Fibroblast of pulmonary artery (primary cell): ENCODE measurements around the gene TSHZ1.

Experiments
- DNase-seq: peaks from one replicate; pipeline ENCODE4 v3.0.0-alpha.2; 2010; ENCODE audit warnings: low read depth
- H3K4me3 ChIP-seq: replicated peaks from 2 replicates; pipeline ENCODE4 v1.5.1; 2011; ENCODE audit warnings: low read depth, mild to moderate bottlenecking, control low read depth, low read length, moderate library complexity
- TF ChIP-seq, protein P1 (sequence below): IDR thresholded peaks from 2 replicates; pipeline ENCODE4 v1.5.1; 2011; ENCODE audit warnings: mild to moderate bottlenecking, control low read depth, low read length, inconsistent platforms; ENCODE audit errors: missing control alignments

TSHZ1 gene

DNA sequence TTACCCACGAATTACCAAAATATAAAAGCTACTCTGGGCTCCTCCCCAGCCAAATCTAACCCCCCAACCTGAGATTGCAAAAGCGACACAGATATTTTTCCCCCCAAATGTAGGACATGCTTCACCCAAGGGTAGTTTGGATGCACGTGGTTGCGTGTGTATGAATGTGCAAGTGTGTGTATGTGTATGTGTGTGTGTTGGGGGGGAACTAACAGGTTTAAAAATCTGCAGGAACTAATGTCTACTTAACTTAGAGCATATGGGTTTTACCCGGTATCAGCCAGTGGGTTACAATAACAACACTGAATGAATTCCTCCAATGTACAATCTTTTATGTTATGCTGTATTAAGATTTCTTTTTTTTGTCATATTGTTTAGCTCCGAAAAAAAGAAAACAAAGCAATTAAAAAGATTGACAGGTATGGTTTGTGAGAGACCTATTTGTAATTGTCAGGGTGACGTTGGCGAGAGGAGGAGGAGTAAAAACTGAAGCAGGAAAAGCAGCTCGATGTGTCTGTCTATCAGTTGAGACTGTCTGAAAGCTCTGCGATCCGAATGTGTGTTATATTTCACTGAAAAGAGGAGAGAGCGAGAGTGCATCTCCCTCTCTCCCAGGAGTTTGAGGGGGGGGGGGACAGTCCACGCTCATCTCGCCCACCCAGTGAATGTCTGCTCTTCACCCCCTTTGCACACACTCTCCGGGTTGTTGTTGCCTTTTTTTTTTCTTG, at the start of gene TSHZ1:
TSHZ1 (plus strand) TSS at position 524 of the 728 bp plus-strand sequence. CDS start 1,080 bp downstream, outside the sequence.
- peak within 1 kb of the TSS; percentile 86 for H3K4me3 ChIP-seq
- DNase-seq, result peak; percentile 88
- TF ChIP-seq, protein P1, sequence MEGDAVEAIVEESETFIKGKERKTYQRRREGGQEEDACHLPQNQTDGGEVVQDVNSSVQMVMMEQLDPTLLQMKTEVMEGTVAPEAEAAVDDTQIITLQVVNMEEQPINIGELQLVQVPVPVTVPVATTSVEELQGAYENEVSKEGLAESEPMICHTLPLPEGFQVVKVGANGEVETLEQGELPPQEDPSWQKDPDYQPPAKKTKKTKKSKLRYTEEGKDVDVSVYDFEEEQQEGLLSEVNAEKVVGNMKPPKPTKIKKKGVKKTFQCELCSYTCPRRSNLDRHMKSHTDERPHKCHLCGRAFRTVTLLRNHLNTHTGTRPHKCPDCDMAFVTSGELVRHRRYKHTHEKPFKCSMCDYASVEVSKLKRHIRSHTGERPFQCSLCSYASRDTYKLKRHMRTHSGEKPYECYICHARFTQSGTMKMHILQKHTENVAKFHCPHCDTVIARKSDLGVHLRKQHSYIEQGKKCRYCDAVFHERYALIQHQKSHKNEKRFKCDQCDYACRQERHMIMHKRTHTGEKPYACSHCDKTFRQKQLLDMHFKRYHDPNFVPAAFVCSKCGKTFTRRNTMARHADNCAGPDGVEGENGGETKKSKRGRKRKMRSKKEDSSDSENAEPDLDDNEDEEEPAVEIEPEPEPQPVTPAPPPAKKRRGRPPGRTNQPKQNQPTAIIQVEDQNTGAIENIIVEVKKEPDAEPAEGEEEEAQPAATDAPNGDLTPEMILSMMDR, result no peak

- TF ChIP-seq, protein P1, result no peak
- no peak for DNase-seq
- H3K4me3 ChIP-seq, result peak overlapping the region; percentile 25
These were observed 49.2 kb upstream of the TSHZ1 start for GRCh38 chr18:75161256-75162028.

DNA sequence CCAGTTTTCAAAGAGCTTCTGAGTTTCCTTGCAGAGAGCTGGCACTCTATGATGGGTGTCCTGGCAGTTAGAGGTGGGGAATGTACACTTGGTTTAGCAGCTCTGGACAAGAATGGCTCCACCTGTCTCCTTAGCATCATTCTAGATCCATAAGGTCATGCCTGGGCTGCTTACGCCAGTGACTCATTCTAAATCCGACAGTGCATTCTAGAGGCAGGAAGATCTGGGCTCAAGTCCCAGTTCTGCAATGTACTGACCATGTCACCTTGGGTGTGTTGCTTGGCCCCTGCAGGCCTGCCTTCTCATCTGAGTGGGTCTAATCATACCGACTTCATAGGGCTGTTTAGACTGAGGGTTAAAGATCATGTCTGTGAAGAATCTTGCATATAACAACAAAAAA, 48.1 kb upstream of the TSHZ1 start:
- TF ChIP-seq, protein P1, result no peak
- DNase-seq, result peak; percentile 45
- H3K4me3 ChIP-seq, result no peak overlapping the region

DNA sequence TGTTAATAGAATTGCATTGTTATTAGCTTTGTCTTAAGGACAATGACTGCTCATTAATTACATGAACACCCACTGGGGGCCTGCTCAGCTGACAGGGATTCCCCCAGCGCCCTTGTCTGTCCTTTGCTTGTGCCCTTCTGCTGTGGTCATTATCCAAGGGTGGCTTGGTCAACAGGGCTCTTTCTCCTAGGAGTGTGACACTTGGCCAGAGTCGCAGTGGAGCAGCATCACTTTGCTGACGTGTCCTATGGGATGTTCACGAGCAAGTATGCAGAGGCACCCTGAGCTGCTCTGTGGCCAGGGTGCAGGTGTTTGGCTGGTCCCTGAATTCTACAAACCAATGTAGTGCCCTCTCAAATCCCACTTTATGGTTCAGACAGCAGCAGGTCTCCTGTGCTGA, 47.6 kb upstream of the TSHZ1 start:
- no peak for DNase-seq
- H3K4me3 ChIP-seq, result no peak overlapping the region
- TF ChIP-seq, protein P1, result no peak

- DNase-seq, result no peak
- H3K4me3 ChIP-seq, result no peak overlapping the region
- TF ChIP-seq, protein P1, result no peak
These were observed 46.9 kb upstream of the TSHZ1 start for GRCh38 chr18:75163736-75164135.

GRCh38 chr18:75164479-75164878, 46.1 kb upstream of the TSHZ1 start:
- no peak overlapping the region for H3K4me3 ChIP-seq
- no peak for DNase-seq
- TF ChIP-seq, protein P1, result no peak
